Measurements from ENCODE around the gene KIFAP3.

- TF ChIP-seq, protein P1, sequence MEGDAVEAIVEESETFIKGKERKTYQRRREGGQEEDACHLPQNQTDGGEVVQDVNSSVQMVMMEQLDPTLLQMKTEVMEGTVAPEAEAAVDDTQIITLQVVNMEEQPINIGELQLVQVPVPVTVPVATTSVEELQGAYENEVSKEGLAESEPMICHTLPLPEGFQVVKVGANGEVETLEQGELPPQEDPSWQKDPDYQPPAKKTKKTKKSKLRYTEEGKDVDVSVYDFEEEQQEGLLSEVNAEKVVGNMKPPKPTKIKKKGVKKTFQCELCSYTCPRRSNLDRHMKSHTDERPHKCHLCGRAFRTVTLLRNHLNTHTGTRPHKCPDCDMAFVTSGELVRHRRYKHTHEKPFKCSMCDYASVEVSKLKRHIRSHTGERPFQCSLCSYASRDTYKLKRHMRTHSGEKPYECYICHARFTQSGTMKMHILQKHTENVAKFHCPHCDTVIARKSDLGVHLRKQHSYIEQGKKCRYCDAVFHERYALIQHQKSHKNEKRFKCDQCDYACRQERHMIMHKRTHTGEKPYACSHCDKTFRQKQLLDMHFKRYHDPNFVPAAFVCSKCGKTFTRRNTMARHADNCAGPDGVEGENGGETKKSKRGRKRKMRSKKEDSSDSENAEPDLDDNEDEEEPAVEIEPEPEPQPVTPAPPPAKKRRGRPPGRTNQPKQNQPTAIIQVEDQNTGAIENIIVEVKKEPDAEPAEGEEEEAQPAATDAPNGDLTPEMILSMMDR (IDR thresholded peaks at IDR 0.05; ENCODE audit: low read depth, low read length, poor library complexity, severe bottlenecking): no peak
- TF ChIP-seq EZH2phosphoT487 (IDR thresholded peaks at IDR 0.05; ENCODE audit: borderline replicate concordance, low read length): no peak
Observed at GRCh38 chr1:169882039-169882511, 192.4 kb downstream of the KIFAP3 start.
